ENCODE data around the gene NUP98.

- TF ChIP-seq CTCF (IDR thresholded peaks at IDR 0.05): no peak
- no peak for TF ChIP-seq POLR2AphosphoS5 (IDR thresholded peaks at IDR 0.05)
These were observed 86.7 kb downstream of the NUP98 start for GRCh38 chr11:3710485-3711259.
